ENCODE data around the gene CDC42EP4.

- TF ChIP-seq EZH2phosphoT487 (IDR thresholded peaks at IDR 0.05; ENCODE audit: low read depth, severe bottlenecking, unreplicated experiment): no peak
- TF ChIP-seq CTCF (IDR thresholded peaks at IDR 0.05; ENCODE audit: poor library complexity): no peak
Measured at GRCh38 chr17:73269329-73269615, 42.5 kb downstream of the CDC42EP4 start.
